Fibroblast of skin of abdomen (primary cell): ENCODE measurements around the gene ANKRD60. TPM values are rescaled to one million over a fixed set of nuclear protein-coding genes. Genes with fewer than 3 reads are reported as not detected.

Experiments
- DNase-seq: peaks from one replicate; pipeline ENCODE4 v3.0.0-alpha.2; 2013
- polyA plus RNA-seq, 2 experiments: library from polyadenylated mRNA; unstranded; fragments of 120-200 nt; gene quantifications; one replicate each; pipeline ENCODE4 v1.2.1, GENCODE V29; 2013; ENCODE audit not compliant: insufficient read length in 2 of 2

The ANKRD60 gene
- polyA plus RNA-seq (2013, experiment 1 of 2; ENCODE audit: insufficient read length), result not detected
- polyA plus RNA-seq (2013, experiment 2 of 2; ENCODE audit: insufficient read length), result not detected

- peak; percentile 56 for DNase-seq
These were observed at the start of gene ANKRD60 for GRCh38 chr20:58228484-58229197. Gene ANKRD60 (minus strand): TSS chr20:58228653. CDS start chr20:58228653, 0 bp downstream.

GRCh38 chr20:58277578-58278472 is 49.4 kb upstream of the ANKRD60 start:
- DNase-seq, result no peak

- no peak for DNase-seq
These were observed 48.7 kb upstream of the ANKRD60 start for GRCh38 chr20:58277107-58277506.

- no peak for DNase-seq
These were observed 45.9 kb upstream of the ANKRD60 start for GRCh38 chr20:58274384-58274783.

GRCh38 chr20:58271606-58272351 is 43.3 kb upstream of the ANKRD60 start:
- DNase-seq, result peak; percentile 19

GRCh38 chr20:58268936-58269619 is 40.6 kb upstream of the ANKRD60 start:
- no peak for DNase-seq

- no peak for DNase-seq
These were observed 40.0 kb upstream of the ANKRD60 start for GRCh38 chr20:58268421-58268821.

GRCh38 chr20:58267389-58268215 is 39.1 kb upstream of the ANKRD60 start:
- DNase-seq, result no peak

- DNase-seq, result no peak
These were observed 35.8 kb upstream of the ANKRD60 start for GRCh38 chr20:58264271-58264670.

- DNase-seq, result no peak
These were observed 33.2 kb upstream of the ANKRD60 start for GRCh38 chr20:58261660-58262059.

GRCh38 chr20:58260006-58260405 is 31.6 kb upstream of the ANKRD60 start:
- DNase-seq, result peak; percentile 9

- DNase-seq, result no peak
These were observed 28.4 kb upstream of the ANKRD60 start for GRCh38 chr20:58256842-58257241.

- DNase-seq, result no peak
These were observed 27.9 kb upstream of the ANKRD60 start for GRCh38 chr20:58256307-58256706.

- no peak for DNase-seq
These were observed 26.4 kb upstream of the ANKRD60 start for GRCh38 chr20:58254890-58255289.

GRCh38 chr20:58251979-58252591 is 23.6 kb upstream of the ANKRD60 start:
- DNase-seq, result peak; percentile 85

GRCh38 chr20:58251348-58251978 is 23.0 kb upstream of the ANKRD60 start:
- DNase-seq, result no peak

GRCh38 chr20:58246346-58246745 is 17.9 kb upstream of the ANKRD60 start:
- DNase-seq, result peak; percentile 19

- no peak for DNase-seq
These were observed 17.5 kb upstream of the ANKRD60 start for GRCh38 chr20:58245931-58246330.

- DNase-seq, result no peak
These were observed 16.9 kb upstream of the ANKRD60 start for GRCh38 chr20:58245181-58245891.
